ENCODE data around the gene RPS14. TPM values are rescaled to one million over a fixed set of nuclear protein-coding genes. Genes with fewer than 3 reads are reported as not detected.

Gene RPS14
- total and polyA plus RNA-seq, 2 of the 8 experiments (the other 6 are each of a cell fraction or from before 2014, with no cell fraction given) = 2,548 to 6,423 TPM

DNA sequence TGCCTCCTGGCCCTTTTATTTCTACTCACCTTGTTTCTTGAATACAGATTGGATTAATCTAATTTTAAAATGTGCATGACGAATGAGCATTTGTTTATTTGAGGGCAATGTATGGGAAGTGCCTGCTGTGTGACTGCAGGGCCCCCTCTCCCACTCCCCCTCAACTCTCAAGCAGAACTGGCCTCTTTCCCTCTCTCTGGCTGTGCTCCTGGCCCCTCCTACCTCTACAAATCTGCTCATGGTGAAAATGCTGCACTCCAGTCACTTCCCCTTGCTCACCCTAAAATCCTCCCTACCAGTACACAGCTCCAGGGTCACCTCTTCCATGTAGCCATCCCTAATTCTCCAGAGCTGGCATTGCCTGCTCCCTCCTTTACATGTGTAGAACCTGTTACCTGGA lies 41.2 kb upstream of the RPS14 start (continued):
- no peak for TF ChIP-seq SIN3A (conservative IDR thresholded peaks at IDR 0.05 in 1 of 2, IDR thresholded peaks at IDR 0.05 in 1 of 2; ENCODE audit: low read depth in 1 of 2, low read length in 2 of 2)
- no peak for TF ChIP-seq CEBPB (IDR thresholded peaks at IDR 0.05; ENCODE audit: low read depth, low read length)
- TF ChIP-seq BACH1 (IDR thresholded peaks at IDR 0.05; ENCODE audit: low read length) = no peak
